ENCODE measurements around the gene CHD3.

CHD3 gene

GRCh38 chr17:7888184-7888920, at the start of gene CHD3:
Gene CHD3, plus strand, starts transcription at chr17:7888789. Its CDS starts 212 bp downstream, at chr17:7889001.
- DNase-seq: no peak

GRCh38 chr17:7839190-7839875, 49.3 kb upstream of the CHD3 start:
- TF ChIP-seq CTCF (IDR thresholded peaks at IDR 0.05): no peak
- no peak for DNase-seq
- Mint-ChIP-seq H3K4me1 (peaks cover 69% of the 10 kb centered on the region), H3K27ac (peak overlapping the region; percentile 92), H3K4me3 (peak overlapping the region; percentile 100), H3K9me3 (no peaks in the 10 kb centered on the region), H3K36me3 (ENCODE audit: low read depth) (peaks cover 13% of the 10 kb centered on the region), H3K27me3 (ENCODE audit: low read depth, poor library complexity) (no peaks in the 10 kb centered on the region)

More at GRCh38 chr17:7888184-7888920, at the start of gene CHD3:
- Mint-ChIP-seq H3K4me1 (peaks cover 5% of the 10 kb centered on the region), H3K9me3 (no peaks in the 10 kb centered on the region), H3K4me3 (no peak within 1 kb of the TSS), H3K27me3 (ENCODE audit: low read depth, poor library complexity) (peaks cover 4% of the 10 kb centered on the region), H3K27ac (peak within 1 kb of the TSS; percentile 90), H3K36me3 (ENCODE audit: low read depth) (peaks cover 26% of the 10 kb centered on the region)
- TF ChIP-seq CTCF (IDR thresholded peaks at IDR 0.05): no peak

- H3K36me3 Mint-ChIP-seq (ENCODE audit: low read depth): peaks cover 13% of the 10 kb centered on the region
- no peaks in the 10 kb centered on the region for H3K27me3 Mint-ChIP-seq (ENCODE audit: low read depth, poor library complexity)
- no peak for DNase-seq
- H3K27ac Mint-ChIP-seq: peak overlapping the region; percentile 98
- no peak for TF ChIP-seq CTCF (IDR thresholded peaks at IDR 0.05)
- H3K4me3 Mint-ChIP-seq: peak overlapping the region; percentile 100
- H3K9me3 Mint-ChIP-seq: no peaks in the 10 kb centered on the region
- H3K4me1 Mint-ChIP-seq: peaks cover 71% of the 10 kb centered on the region
Observed at GRCh38 chr17:7839876-7840261, 48.7 kb upstream of the CHD3 start.

GRCh38 chr17:7840441-7840840, 48.1 kb upstream of the CHD3 start:
- peak overlapping the region; percentile 98 for H3K27ac Mint-ChIP-seq
- no peak for TF ChIP-seq CTCF (IDR thresholded peaks at IDR 0.05)
- no peaks in the 10 kb centered on the region for H3K9me3 Mint-ChIP-seq
- no peaks in the 10 kb centered on the region for H3K27me3 Mint-ChIP-seq (ENCODE audit: low read depth, poor library complexity)
- DNase-seq: no peak
- H3K4me1 Mint-ChIP-seq: peaks cover 75% of the 10 kb centered on the region
- H3K4me3 Mint-ChIP-seq: peak overlapping the region; percentile 100
- H3K36me3 Mint-ChIP-seq (ENCODE audit: low read depth): peaks cover 13% of the 10 kb centered on the region

- peaks cover 13% of the 10 kb centered on the region for H3K36me3 Mint-ChIP-seq (ENCODE audit: low read depth)
- peaks cover 79% of the 10 kb centered on the region for H3K4me1 Mint-ChIP-seq
- no peaks in the 10 kb centered on the region for H3K27me3 Mint-ChIP-seq (ENCODE audit: low read depth, poor library complexity)
- H3K27ac Mint-ChIP-seq: peak overlapping the region; percentile 98
- H3K9me3 Mint-ChIP-seq: no peaks in the 10 kb centered on the region
- TF ChIP-seq CTCF (IDR thresholded peaks at IDR 0.05): no peak
- no peak for DNase-seq
- peak overlapping the region; percentile 100 for H3K4me3 Mint-ChIP-seq
Observed at GRCh38 chr17:7840875-7841274, 47.7 kb upstream of the CHD3 start.

All from nephron progenitor cell (in vitro differentiated cells).